ENCODE results near the gene LNX2.

LNX2 gene

GRCh38 chr13:27650312-27650711 is 30.0 kb upstream of the LNX2 start:
- Mint-ChIP-seq H3K4me1 (ENCODE audit: low read depth) (peaks cover under 1% of the 10 kb centered on the region), H3K36me3 (ENCODE audit: low read depth) (peaks cover 63% of the 10 kb centered on the region), H3K27ac (no peak overlapping the region)

GRCh38 chr13:27644302-27644701 is 24.0 kb upstream of the LNX2 start:
- peaks cover 31% of the 10 kb centered on the region for H3K36me3 Mint-ChIP-seq (ENCODE audit: low read depth)
- intact Hi-C loops (cut with micrococcal nuclease) = no loop called here
- H3K27me3 Mint-ChIP-seq = no peaks in the 10 kb centered on the region

More at GRCh38 chr13:27650312-27650711, 30.0 kb upstream of the LNX2 start:
- intact Hi-C loops (cut with micrococcal nuclease) = no loop called here
- H3K9me3 Mint-ChIP-seq = peaks cover 16% of the 10 kb centered on the region
- no peaks in the 10 kb centered on the region for H3K27me3 Mint-ChIP-seq
- no peak overlapping the region for H3K4me3 Mint-ChIP-seq

DNA sequence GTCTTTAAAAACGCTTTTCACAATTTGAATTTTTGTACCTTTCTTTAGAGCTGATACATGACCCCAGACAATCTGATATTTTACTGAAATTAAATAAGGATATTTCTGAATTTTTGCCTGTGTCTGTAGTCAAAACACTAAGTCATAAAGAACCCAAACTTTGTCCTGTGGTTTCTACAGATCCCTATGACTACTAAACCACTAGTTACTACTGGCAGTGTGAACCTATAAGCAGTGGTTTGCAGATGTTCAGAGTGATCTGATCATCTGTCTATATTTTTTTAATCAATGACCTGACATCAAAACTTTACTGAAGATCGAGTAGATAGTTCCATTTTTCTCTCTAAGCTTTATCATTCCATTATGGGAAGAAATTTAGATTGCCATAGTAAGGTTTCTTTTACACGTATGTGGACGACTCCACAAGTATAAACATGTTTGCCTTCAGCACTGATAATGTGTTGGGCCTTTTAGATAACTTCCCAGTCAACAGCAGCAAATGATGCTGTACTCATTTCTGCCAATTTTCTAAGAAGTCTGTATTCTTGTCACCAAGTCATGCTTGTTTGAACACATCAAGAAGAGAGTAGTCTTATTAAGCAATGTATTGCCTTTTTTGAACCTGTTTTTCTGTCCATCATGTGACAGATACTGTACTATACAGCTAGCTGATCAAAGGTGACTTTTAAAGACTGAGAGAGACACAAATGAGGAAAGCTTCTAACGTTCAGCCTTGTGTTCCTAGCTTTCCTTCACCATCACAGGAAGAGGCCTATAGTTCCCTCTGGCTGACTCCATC is 23.2 kb upstream of the LNX2 start:
- no peak overlapping the region for H3K27ac Mint-ChIP-seq
- no peaks in the 10 kb centered on the region for H3K9me3 Mint-ChIP-seq
- intact Hi-C loops (cut with micrococcal nuclease) = no loop called here
- H3K27me3 Mint-ChIP-seq = no peaks in the 10 kb centered on the region
- peaks cover 24% of the 10 kb centered on the region for H3K36me3 Mint-ChIP-seq (ENCODE audit: low read depth)
- no peak overlapping the region for H3K4me3 Mint-ChIP-seq
- peaks cover 26% of the 10 kb centered on the region for H3K4me1 Mint-ChIP-seq (ENCODE audit: low read depth)

More at GRCh38 chr13:27644302-27644701, 24.0 kb upstream of the LNX2 start:
- H3K4me1 Mint-ChIP-seq (ENCODE audit: low read depth) = peaks cover 19% of the 10 kb centered on the region
- H3K9me3 Mint-ChIP-seq = peaks cover 4% of the 10 kb centered on the region
- no peak overlapping the region for H3K27ac Mint-ChIP-seq
- H3K4me3 Mint-ChIP-seq = no peak overlapping the region

DNA sequence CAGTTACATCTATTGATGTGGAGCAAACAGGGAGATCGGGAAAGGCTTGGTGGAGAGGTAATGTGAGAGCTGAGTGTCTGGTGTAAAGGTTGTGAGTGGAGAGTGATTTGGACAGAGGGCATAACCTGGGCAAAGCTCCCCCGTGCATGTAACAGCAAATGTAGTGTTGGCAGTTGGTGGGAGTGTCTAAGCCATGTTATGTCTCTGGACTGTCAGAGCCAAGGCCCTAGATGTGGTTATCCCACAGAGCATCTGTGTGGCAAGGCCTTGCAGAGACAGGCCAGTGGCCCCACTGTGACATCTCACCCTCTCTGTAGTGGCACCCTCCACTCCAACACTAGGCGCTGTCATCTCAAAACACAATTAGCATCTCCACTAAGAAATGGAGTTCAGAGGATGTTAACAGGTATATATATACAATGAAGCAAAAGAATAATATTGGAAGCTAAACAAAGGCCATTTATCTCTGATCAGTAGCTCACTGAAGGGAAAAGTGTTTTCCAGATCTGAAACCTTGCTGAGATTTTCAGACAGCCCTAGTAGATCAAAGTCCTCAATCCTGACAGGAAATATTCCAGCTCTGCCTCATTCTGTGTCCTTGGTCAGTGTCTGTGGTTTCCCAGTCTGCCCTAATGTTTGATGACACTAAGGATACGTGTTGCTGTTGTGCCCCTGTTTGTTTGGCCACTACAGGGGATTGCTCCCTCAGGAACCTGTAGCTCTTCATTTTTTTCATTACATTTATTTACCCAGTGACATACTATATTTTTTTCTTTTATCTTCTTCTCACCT is 21.6 kb upstream of the LNX2 start:
- intact Hi-C loops (cut with micrococcal nuclease) = no loop called here
- peaks cover 35% of the 10 kb centered on the region for H3K4me1 Mint-ChIP-seq (ENCODE audit: low read depth)
- peaks cover 18% of the 10 kb centered on the region for H3K36me3 Mint-ChIP-seq (ENCODE audit: low read depth)
- no peak overlapping the region for H3K4me3 Mint-ChIP-seq
- H3K27ac Mint-ChIP-seq = no peak overlapping the region
- H3K9me3 Mint-ChIP-seq = no peaks in the 10 kb centered on the region
- H3K27me3 Mint-ChIP-seq = no peaks in the 10 kb centered on the region

DNA sequence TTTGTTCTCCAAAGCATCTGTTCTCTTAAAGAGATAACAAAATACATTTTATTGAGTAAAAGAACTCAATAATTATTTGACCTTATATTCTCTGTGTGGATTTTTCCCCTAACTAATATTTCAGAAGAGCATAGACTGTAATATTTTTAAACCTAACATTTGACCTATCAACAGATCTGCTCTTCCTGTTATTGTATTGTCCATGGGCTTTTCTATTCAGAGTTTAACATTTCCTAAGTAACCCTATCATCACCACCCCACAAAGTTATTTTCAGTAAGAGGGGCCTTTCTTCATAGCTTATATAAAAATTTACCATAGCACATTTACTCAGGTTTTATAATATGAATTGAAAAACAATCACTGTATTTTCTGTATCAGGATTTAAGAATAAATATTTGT is 18.9 kb upstream of the LNX2 start:
- H3K27me3 Mint-ChIP-seq = no peaks in the 10 kb centered on the region
- no peak overlapping the region for H3K27ac Mint-ChIP-seq
- intact Hi-C loops (cut with micrococcal nuclease) = no loop called here
- H3K4me3 Mint-ChIP-seq = no peak overlapping the region
- H3K9me3 Mint-ChIP-seq = no peaks in the 10 kb centered on the region
- peaks cover 29% of the 10 kb centered on the region for H3K4me1 Mint-ChIP-seq (ENCODE audit: low read depth)
- H3K36me3 Mint-ChIP-seq (ENCODE audit: low read depth) = peaks cover 6% of the 10 kb centered on the region

GRCh38 chr13:27638521-27638920 is 18.2 kb upstream of the LNX2 start:
- no peaks in the 10 kb centered on the region for H3K9me3 Mint-ChIP-seq
- intact Hi-C loops (cut with micrococcal nuclease) = no loop called here
- H3K4me3 Mint-ChIP-seq = no peak overlapping the region
- peaks cover 25% of the 10 kb centered on the region for H3K4me1 Mint-ChIP-seq (ENCODE audit: low read depth)
- no peaks in the 10 kb centered on the region for H3K27me3 Mint-ChIP-seq
- no peak overlapping the region for H3K27ac Mint-ChIP-seq
- H3K36me3 Mint-ChIP-seq (ENCODE audit: low read depth) = peaks cover 6% of the 10 kb centered on the region

- no peaks in the 10 kb centered on the region for H3K9me3 Mint-ChIP-seq
- intact Hi-C loops (cut with micrococcal nuclease) = no loop called here
- H3K27ac Mint-ChIP-seq = no peak overlapping the region
- peaks cover 8% of the 10 kb centered on the region for H3K36me3 Mint-ChIP-seq (ENCODE audit: low read depth)
- no peaks in the 10 kb centered on the region for H3K27me3 Mint-ChIP-seq
- H3K4me3 Mint-ChIP-seq = no peak overlapping the region
- peaks cover 25% of the 10 kb centered on the region for H3K4me1 Mint-ChIP-seq (ENCODE audit: low read depth)
Measured at GRCh38 chr13:27638001-27638400, 17.7 kb upstream of the LNX2 start.

- Mint-ChIP-seq H3K27me3 (no peaks in the 10 kb centered on the region), H3K4me1 (ENCODE audit: low read depth) (peaks cover 25% of the 10 kb centered on the region), H3K4me3 (no peak overlapping the region), H3K27ac (no peak overlapping the region), H3K36me3 (ENCODE audit: low read depth) (peaks cover 11% of the 10 kb centered on the region), H3K9me3 (no peaks in the 10 kb centered on the region)
- intact Hi-C loops (cut with micrococcal nuclease) = no loop called here
Measured at GRCh38 chr13:27637289-27637626, 16.9 kb upstream of the LNX2 start.

DNA sequence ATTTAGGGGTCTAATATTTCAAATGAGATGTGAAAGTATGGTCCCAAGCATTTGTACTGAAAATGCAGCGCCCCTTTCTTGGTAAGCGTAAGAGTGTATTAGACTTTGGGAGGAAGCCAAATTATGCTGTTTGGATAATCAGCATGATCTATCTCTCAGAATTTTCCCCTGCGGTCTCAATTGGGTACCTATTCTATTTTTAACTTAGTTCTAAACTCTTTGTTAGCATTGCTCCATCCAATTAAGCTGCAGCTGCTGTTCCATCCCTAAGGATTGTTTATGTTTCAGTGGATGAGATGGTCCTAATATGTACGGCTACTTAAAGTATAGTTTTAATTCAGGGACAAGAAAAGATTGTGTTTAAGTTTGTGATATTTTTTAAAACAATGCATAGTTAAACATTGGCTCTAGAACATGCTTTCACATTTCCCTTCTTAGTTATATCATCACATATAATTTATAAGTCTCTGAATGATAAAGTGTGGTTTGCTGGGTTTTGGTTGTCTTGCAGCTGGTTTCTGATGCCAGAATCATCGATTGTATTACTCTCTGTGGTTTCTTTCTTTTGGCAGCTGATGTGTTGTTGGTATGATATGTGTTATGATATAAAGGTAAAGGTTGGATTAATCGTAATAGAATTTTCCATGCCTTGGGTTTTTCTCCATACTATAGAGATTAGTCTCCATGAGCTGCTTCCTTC is 16.4 kb upstream of the LNX2 start:
- no peaks in the 10 kb centered on the region for H3K9me3 Mint-ChIP-seq
- intact Hi-C loops (cut with micrococcal nuclease) = no loop called here
- no peak overlapping the region for H3K4me3 Mint-ChIP-seq
- peaks cover 24% of the 10 kb centered on the region for H3K4me1 Mint-ChIP-seq (ENCODE audit: low read depth)
- H3K36me3 Mint-ChIP-seq (ENCODE audit: low read depth) = peaks cover 13% of the 10 kb centered on the region
- H3K27me3 Mint-ChIP-seq = no peaks in the 10 kb centered on the region
- H3K27ac Mint-ChIP-seq = no peak overlapping the region

GRCh38 chr13:27635266-27635665 is 14.9 kb upstream of the LNX2 start:
- H3K27me3 Mint-ChIP-seq = no peaks in the 10 kb centered on the region
- no peaks in the 10 kb centered on the region for H3K9me3 Mint-ChIP-seq
- H3K4me3 Mint-ChIP-seq = no peak overlapping the region
- H3K4me1 Mint-ChIP-seq (ENCODE audit: low read depth) = peaks cover 31% of the 10 kb centered on the region
- peaks cover 24% of the 10 kb centered on the region for H3K36me3 Mint-ChIP-seq (ENCODE audit: low read depth)
- H3K27ac Mint-ChIP-seq = no peak overlapping the region
- intact Hi-C loops (cut with micrococcal nuclease) = no loop called here

DNA sequence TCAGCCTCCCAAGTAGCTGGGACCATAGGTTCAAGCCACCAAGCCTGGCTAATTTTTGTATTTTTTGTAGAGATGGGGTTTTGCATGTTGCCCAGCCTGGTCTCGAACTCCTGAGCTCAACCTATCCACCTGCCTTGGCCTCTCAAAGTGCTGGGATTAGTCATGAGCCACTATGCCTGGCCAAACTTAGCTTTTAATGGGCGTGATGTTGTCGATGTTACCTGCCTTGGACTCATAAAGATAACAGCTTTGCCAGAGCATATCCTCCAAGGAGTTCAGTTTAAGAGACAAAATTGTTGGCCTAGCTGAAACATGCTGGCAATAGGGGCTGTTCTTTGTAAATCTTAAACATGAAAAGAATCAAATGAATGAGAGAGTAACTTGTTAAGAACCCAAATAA is 14.5 kb upstream of the LNX2 start:
- intact Hi-C loops (cut with micrococcal nuclease) = no loop called here
- Mint-ChIP-seq H3K36me3 (ENCODE audit: low read depth) (peaks cover 24% of the 10 kb centered on the region), H3K27me3 (no peaks in the 10 kb centered on the region), H3K27ac (peak overlapping the region; percentile 55), H3K4me3 (no peak overlapping the region), H3K9me3 (no peaks in the 10 kb centered on the region), H3K4me1 (ENCODE audit: low read depth) (peaks cover 31% of the 10 kb centered on the region)

GRCh38 chr13:27634231-27634630 is 13.9 kb upstream of the LNX2 start:
- Mint-ChIP-seq H3K4me1 (ENCODE audit: low read depth) (peaks cover 31% of the 10 kb centered on the region), H3K4me3 (no peak overlapping the region), H3K36me3 (ENCODE audit: low read depth) (peaks cover 24% of the 10 kb centered on the region), H3K27me3 (no peaks in the 10 kb centered on the region), H3K27ac (peak overlapping the region; percentile 55), H3K9me3 (no peaks in the 10 kb centered on the region)
- intact Hi-C loops (cut with micrococcal nuclease) = no loop called here

DNA sequence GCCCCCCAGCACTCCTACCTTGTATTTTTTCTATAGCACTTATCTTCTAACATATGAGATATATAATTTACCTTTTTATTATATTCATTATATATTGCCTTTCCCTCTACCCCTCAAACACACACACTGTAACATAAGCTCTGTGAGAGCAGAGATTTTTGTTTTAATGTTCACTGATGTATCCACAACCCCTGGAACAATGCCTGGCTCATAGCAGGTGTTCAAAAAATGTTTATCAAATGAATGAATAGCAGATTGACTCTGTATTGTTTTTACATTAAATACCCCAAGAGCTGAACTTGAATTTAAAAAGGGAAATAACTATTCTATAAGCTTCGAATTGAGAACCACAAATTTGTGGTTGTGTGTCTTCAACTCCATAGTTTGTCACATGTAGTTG is 12.3 kb upstream of the LNX2 start:
- intact Hi-C loops (cut with micrococcal nuclease) = no loop called here
- Mint-ChIP-seq H3K36me3 (ENCODE audit: low read depth) (peaks cover 30% of the 10 kb centered on the region), H3K4me1 (ENCODE audit: low read depth) (peaks cover 24% of the 10 kb centered on the region), H3K27ac (no peak overlapping the region), H3K9me3 (no peaks in the 10 kb centered on the region), H3K4me3 (no peak overlapping the region), H3K27me3 (no peaks in the 10 kb centered on the region)

- no peak overlapping the region for H3K27ac Mint-ChIP-seq
- peaks cover 33% of the 10 kb centered on the region for H3K36me3 Mint-ChIP-seq (ENCODE audit: low read depth)
- H3K4me1 Mint-ChIP-seq (ENCODE audit: low read depth) = peaks cover 29% of the 10 kb centered on the region
- H3K9me3 Mint-ChIP-seq = no peaks in the 10 kb centered on the region
- no peaks in the 10 kb centered on the region for H3K27me3 Mint-ChIP-seq
- intact Hi-C loops (cut with micrococcal nuclease) = no loop called here
- H3K4me3 Mint-ChIP-seq = no peak overlapping the region
Measured at GRCh38 chr13:27632214-27632613, 11.9 kb upstream of the LNX2 start.

Measured in dendritic cell treated with granulocyte-macrophage colony-stimulating factor and Interleukin-4, amounts not matched to agents 40 ng/mL and 50 ng/mL, for 4 days (primary cell).